A172 (cell line): ENCODE measurements around the gene PI4KB. TPM values are rescaled to one million over a fixed set of nuclear protein-coding genes. Genes with fewer than 3 reads are reported as not detected.

Experiments used
- DNase-seq: peaks from one replicate; pipeline ENCODE4 v3.0.0-alpha.2; 2015; ENCODE audit warnings: low spot score
- total RNA-seq: library from RNA; depleted of rRNA; stranded (reverse); fragments of >200 nt; shearing (Covaris generic); gene quantifications from 2 replicates; pipeline ENCODE4 v1.2.3, GENCODE V29; 2014

Gene PI4KB
- total RNA-seq, 1 experiment from 2014 or later, result 86.6 TPM

DNA sequence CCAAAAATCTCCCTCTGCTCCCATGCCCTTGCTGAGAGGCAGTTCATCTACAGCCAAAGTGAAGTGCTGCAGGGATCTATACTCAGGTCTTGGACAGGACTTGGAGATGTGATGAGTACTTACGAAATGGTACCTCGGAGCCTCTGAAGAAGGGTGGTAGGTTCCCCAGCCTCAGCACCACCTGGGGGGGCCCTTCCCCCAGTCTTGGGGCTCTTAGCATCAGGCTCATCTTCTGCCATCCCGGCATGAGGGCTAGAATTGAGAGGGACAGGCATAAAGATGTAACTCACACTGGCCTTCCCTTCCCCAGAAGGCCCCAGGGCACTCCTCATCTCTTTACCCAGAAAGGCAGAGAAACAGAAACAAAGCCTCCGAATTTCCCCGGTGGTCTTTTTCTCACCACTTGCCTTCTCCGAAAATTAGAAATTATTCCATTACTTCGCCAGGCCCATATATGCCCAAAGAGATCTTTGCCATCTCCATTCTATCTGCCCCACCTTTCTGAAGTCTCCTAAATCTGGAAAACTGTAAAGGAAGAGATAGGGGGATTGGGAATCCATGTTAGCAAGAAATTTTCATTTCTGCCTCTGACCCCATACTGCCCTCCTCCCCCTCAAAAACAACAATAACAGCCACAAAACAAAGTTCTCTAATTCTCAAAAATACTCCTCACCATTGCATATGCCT, 19.0 kb upstream of the PI4KB start:
- no peak for DNase-seq

DNA sequence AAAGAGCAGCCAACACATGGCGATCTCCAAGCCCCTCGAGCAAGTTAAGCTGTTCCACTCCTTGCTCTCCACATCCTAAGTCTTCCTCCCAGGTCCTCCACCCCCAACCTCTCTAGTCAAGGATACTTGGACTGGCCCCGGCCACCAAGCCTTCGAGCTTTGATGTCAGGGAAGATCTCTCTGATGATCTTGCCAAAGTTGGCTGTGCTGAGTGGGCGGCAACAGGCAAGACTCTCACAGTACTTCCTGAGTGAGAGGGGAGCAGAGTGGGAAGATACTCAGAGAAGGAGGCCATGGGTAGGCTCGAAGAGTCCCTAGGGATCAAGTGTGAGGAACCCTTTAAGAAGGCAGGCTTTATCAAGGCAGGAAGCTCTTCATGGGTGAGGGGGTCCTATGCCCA, 17.1 kb upstream of the PI4KB start:
- no peak for DNase-seq

DNA sequence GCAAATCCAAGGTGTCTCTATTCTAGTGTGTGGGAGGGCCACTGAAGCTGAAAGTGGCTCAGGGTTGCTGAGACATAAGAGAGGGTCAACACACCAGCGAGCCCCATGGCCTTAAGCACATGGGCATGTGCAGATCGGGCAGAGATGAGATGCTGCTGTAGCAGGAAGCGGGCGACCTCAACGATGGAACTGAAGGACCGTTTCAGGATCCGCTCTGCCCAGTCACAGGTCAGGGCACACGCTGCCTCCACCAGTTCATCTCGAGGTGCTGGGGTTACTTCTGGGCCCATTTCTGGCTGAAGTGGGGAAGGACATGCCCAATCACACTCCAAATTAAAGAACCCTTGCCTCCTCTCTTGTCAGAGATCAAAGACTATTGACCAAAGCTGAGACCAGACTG, 16.4 kb upstream of the PI4KB start:
- no peak for DNase-seq

DNA sequence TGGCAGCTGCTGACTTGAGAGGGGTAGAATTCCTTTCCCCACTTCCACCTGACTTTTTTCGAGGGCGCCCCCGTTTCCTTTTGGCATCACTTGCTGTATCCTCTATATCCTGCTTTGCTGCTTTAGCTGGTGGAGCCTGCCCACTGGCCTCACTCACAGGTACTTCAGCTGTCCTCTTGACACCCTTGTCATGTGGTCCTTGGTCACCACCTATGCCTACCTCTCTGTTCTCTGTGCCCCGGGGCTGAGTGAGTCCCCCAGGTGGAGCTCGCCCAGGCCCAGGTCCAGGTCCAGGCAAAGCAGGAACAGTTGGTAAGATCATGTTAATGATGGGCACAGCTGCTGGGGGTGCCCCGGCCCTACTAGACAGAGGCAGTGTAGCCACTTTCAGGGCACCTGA, 15.4 kb upstream of the PI4KB start:
- DNase-seq, result no peak

DNA sequence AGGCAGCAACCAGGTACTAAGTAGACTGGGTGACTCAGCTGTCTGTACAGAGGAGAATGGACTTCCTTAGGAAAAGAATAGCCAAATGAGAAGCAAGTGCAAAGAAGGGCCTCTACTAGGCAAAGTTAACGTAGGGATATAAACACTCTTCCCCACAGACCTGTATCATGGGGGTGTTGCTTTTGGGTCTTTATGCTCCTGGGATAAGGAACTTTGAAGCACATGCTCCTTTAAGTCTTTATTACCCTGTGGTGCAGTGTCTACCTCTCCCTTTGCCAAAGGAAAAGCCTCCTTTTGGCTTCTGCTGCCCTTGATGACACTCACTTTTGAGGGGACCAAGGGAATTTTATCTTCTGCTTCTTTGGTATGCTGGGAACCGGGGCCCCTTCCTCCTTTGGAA, 14.8 kb upstream of the PI4KB start:
- DNase-seq, result no peak

DNA sequence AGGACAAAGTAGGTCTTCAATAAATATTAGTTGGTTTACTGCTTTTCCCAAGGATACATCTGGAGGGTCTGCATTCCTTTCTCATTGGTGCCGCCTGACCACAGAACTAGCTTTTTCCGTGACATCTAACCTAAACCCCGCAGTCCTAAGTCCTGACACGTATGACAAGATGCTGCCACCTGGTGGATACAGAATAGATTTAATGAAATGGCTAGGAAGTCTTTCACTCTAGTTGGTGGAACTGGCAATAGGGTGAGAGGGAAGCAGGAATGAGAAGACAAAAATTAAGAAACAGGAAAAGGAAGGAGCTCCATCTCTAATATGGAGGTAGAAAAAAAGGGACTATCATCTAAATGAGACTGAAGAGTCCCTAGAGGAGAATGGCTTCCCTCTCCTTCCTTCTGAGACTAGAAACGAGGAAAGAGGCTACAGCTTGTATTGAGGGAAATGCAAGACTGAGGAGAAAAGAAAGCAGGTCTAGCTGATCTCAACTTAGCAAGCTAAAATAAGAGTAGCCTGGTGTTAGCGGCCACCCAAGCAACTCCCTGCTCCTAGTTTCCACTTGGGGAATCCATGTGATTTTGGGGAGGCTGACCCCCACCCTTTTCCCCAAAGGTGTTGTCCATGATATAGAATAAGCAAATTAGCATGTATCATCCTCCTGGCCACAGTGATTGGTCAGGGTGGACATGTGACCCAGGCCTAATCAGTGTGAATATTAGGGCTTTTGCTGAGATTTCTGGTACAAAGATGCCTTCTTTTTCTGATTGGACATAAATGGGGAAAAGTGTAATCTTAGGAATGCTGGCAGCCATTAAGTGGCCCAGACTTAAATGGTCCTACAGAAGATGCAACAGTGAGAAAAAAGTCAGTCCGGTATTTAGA, 13.9 kb upstream of the PI4KB start:
- DNase-seq, result peak; percentile 88

DNA sequence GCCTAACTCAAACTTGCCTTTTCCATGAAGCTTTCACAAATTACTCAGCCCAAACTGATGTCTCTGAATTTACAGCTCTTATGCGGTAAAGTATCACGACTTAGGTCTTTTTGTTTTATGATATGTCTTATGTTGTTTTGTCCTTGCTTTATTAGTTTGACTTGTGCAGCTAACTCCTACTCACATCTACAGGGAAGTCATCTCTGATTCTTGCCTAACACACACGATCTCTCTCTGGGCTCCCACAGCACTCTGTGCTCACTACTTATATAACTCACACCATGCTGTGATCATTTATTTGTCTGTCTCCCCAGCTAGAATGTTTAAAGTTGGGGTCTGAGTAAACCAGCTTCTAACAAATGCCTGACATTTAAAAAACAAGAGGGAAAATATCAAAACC, 9.3 kb upstream of the PI4KB start:
- no peak for DNase-seq

DNA sequence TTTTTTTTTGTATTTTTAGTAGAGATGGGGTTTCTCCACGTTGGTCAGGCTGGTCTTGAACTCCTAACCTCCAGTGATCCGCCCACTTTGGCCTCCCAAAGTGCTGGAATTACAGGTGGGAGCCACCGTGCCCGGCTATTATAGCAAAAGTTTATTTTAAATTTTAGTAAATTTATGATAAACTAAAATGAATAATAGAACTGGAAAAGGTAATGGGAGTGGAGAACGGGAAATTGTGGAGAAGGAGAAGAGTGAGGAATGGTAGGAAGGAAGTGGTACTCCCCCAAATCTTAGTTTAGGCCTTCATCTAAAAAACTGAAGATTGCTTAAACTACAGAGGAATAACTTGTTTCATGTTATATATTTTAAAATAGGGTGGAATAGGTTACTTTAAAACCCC, 7.6 kb upstream of the PI4KB start:
- no peak for DNase-seq

DNA sequence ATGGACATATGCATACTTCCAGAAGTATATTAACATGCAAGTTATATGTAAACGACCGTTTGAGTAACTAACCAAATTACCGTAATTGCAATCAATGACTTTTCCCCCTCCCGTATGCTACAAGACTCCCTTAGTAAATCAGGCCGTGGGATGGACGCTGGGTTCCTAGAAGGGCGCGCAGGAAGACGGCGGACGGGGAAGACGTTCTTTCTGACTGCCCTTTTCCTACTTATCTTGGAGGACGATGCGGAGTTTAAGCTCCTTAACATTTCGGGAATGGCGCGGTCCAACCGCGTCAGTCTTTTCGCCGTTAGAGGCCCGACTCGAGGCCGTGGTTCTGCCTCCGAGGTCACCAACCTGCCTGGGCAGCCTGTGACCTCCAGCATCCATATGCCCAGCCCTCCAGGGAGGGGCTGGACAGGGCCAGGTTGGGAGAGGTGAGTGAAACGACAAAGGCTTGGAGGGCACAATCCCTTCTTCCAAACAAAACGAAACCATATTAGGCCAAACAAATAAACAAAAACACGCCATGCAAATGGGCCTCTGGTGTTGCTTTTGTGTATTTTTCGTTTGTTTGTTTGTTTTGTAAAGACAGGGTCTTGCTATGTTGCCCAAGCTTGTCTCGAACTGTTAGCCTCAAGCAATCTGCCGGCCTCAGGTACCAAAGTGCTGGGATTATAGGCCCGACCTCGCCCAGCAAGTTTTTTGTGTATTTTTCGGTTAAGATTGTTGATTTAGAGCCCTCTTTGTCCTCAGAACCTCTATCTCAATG, 873 bp upstream of the PI4KB start:
- no peak for DNase-seq

DNA sequence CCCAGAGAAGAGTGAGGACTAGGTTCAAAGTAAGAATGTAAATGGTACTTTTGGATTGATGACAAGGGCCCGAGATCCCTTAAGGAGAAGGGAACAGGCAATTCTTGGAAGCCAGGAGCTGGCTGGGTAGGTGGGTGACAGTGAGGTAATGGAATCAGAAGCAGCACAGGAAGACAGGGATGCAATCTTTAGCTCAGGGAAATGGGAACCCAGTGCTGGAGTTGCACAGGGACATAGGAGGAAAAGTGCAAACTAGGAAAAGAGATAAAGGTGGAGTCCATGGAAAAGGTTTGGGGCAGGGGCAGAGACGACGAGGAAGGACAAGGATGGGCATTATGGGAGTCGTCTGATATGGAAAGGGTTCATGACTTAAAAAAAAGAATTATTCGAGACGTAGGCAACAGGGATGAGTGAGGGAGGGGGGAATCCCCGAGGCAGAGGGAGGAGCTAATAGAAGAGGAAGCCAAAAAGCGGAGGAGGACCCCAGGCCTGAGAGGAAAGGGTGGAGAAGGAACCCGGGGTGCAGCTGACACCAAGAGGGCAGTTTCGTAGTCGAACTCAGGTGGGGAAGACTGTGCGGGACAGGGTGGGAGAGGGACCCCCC, 495 bp downstream of the PI4KB start:
- DNase-seq, result peak; percentile 67

DNA sequence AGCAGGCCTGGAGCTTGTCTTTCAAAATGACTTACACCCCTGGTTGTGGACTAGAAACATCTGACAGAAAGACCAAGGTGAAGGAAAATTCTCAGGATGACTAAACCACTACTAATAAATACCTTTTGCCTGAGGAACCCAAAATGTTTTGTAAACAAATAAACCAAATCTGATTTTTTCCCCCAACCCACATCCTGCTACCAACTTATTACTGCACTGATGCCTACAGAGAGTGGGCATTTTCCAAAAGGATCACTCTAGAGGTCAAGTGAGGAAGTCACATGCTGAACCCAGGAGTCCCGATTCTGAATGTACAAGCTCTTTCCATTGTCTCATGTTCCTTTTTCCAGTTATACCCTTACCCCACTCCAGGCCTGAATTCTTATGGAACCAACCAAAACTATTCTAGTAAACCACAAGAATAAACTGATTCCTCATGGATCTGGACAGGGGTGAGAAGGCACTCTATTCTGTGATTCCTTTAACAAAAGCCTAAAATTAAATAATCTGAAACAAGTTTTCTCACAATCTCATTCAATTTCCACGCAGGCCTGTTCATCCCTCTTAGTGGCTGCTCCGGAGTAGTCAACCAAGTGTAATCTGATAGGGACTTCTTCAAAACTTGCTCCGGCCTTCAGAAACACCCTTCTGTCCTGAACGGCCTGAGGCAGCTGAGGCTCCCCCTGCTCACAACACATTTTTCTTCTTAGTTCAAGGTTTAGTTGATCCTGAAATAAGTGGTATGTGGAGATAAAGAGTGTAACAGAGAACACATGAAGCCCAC, 1.4 kb downstream of the PI4KB start:
- peak; percentile 73 for DNase-seq

DNA sequence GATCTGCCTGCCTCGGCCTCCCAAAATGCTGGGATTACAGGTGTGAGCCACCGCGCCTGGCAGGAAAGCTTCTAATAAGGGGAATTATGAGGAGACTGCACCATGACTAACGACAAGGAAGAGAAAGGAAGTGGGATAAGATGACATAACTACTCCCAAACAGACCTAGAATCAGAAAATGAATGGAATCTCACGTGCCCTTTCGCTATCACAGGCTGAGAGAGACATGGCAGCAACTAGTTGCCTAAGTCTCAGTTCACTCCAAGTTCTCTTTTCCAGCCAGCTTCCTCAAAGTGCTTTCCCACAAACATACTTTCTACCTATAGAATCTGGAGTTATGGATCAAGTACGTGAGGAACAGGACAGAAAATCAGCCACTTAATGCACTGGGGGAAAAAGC, 2.0 kb downstream of the PI4KB start:
- DNase-seq, result peak; percentile 60

DNA sequence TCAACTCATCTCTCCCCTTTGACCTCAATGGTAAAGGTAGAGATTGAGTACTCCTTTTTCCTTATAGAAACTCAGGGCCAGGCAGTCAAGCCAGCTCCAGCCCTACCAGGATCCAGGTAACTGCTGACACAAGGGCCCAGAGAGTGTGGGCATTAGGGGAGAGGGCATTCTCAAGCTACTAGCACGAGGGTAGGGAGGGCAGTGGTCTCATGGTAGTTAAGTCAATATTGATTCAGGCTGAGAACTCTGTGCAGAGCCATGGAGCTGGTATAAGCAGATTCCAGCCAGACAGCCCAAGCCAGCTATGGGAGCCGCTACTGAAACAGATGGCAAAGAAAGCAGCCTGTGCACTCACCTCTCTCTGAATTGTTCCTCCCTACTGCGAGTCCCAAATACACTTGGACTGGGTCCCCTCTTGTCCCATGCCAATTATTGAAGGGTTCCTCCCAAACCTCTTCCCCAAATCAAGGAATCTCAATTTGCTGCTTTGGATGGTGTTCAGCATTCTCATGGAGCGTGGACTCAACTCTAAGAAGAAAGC, 2.8 kb downstream of the PI4KB start:
- no peak for DNase-seq

DNA sequence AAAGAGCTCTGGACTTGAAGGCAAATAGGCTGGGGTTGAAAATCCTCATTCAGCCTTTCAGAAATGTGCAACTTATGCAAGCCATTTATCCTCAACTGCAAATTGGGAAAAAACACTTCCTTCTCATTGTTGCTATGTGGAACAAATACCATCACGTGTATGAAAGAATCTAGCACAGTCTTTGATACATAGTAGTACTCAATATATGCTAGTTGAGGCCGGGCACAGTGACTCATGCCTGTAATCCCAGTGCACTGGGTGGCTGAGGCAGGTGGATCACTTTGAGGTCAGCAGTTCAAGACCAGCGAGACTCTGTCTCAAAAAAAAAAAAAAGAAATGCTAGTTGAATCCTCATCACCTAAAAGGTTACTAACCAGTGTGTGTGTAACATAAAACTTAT, 8.2 kb downstream of the PI4KB start:
- DNase-seq, result no peak

DNA sequence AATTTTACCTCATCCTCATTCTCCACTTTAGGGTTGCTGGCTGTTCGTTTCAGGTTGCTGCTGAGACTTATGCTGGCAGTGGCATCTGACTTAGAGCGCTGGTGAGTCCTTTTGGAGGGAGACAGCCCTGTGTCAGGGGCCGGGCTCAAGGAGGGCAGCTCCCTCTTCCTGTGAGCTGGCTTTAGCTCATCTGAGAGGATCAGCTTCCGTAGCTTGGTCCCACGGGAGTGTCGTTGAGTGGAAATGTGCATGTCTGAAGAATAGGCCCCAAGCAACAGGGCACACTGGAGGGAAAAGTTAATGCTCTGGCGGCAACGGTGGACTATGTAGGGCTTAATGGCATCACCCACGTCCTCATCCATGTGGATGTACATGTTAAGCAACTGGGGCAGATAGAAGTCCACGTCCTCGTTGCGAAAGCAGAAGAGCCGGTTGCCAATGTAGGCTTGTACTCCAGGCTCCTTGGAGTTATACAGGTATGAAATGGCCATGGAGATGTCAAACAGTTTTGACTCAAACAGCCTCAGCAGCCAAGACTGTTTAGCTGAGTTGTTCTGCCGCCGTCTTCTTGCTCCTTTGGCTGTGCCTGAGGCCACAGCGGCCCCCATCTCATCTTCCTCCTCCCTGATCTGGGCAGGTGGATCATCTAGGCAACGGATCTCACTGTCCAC, 11.5 kb downstream of the PI4KB start:
- no peak for DNase-seq

DNA sequence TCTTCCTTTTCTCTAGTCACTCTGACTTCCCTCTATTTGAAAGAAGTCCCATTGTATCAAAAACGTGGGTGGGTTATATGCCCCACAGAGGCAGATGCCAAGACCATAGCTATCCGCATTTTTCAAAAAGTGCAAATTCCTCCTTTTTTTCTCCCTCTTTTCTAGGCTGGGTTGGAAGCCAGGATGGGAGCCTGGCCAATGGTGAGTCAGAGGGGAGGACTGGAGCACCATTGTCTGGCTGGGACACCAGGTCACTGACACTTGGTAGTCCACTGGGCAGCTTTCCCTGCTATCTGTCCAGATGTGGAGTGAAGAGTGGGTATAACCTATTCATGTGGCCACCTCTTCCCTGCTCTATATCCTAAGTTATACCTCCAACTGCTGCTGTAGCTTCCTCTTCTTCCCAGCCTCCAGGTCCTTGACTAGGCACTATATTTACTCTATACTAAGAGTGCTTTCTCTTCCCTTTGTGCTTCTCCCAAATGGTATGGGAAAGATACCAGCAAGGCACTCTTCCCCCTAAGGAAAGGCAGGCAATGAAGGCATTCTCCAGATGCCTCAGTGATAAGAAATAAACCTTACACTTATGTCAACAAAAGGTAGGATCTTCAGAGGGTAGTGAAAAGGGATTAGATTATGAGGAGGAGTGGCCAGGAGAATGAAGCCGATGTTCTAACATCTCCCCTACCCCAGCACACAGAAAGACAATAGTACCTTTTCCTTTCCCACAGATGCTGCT, 12.9 kb downstream of the PI4KB start:
- DNase-seq, result peak; percentile 98

DNA sequence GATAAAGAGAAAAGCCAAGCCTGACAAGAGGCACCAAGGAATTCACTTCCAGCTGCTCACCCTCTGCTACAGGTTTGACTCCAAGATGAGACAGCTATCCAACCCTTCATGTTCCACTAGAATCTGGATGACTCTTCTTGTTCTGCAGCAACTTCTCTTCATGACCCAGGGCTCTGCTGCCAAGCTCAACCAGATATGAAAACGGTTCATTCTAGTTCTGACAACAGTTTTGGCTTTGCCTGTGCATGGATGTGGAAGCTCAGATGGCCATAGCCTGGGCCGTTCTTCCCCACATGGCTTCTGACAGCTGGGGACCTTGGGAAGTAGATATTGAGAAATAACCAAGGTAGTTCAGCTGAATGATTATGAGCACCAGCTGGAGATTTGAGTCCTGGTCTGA, 13.7 kb downstream of the PI4KB start:
- no peak for DNase-seq

DNA sequence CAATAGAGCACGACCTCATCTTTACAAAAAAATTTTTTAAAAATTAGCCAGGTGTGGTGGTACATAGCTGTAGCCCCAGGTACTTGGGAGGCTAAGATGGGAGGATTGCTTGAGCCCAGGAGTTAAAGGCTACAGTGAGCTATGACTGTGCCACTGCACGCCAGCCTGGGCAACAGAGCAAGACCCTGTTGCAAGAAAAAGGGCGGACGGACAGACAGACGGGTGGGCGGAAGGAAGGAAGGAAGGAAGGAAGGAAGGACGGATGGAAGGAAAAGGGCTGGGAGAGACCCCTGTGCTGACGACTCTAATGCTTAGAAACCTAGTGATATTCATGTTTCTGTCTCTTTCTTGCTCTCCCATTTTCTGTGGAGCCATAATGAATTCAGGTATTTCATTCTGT, 14.4 kb downstream of the PI4KB start:
- DNase-seq, result no peak

DNA sequence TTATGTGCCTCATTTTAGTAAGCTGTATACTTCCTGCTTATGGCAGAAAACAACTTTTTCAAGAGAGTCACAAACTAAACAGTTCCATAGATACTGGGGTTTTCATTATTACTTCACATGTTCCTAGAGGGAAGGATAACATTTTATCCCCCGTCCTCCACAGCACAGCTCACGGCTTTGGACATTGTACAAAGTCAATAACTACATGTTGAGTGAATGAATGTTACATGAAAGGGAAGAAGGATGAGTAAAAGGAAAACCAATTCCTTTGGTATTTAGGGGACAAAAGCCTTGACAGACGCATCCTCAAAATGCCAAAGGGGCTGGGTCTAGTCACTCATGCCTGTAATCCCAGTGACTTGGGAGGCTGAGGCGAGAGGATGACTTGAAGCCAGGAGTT, 14.8 kb downstream of the PI4KB start:
- DNase-seq, result no peak
